SH-SY5Y (cell line): ENCODE results near the gene GALNT2.

ENCODE experiments used
- GATA2 ChIP-seq: IDR thresholded peaks from 2 replicates; pipeline ENCODE4 v1.6.1; 2011; ENCODE audit warnings: mild to moderate bottlenecking, low read depth, low read length
- GATA3 ChIP-seq: IDR thresholded peaks from 2 replicates; pipeline ENCODE4 v1.6.1; 2011; ENCODE audit warnings: low read depth, mild to moderate bottlenecking, low read length, moderate library complexity

DNA sequence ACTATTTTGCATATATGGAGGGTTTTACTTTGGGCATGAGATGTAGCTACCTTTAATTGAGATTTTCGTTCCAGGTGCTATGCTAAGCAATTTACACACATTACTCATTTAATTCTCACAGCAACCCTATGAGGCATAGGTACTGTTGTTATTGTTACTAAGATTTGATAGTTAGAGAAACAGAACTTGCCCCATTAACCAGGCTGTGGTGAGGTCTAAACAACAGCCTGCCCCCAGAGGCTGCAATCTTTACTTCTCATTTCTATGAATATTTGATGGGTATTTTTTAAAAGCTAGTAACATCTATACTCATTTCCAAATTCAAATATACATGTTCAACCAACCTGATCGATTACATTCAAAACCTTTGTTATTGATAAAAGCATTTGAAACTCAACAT lies 155.6 kb downstream of the GALNT2 start:
- TF ChIP-seq GATA2 (no peak), GATA3 (no peak)
